GM15510 (cell line): ENCODE data around the gene C1QB.

Source experiments
- POLR2A ChIP-seq: IDR thresholded peaks from 3 replicates; pipeline ENCODE4 v1.6.1; 2011; ENCODE audit warnings: borderline replicate concordance; ENCODE audit not compliant: insufficient read length; ENCODE audit errors: extremely low read depth

The C1QB gene, protein sequence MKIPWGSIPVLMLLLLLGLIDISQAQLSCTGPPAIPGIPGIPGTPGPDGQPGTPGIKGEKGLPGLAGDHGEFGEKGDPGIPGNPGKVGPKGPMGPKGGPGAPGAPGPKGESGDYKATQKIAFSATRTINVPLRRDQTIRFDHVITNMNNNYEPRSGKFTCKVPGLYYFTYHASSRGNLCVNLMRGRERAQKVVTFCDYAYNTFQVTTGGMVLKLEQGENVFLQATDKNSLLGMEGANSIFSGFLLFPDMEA

DNA sequence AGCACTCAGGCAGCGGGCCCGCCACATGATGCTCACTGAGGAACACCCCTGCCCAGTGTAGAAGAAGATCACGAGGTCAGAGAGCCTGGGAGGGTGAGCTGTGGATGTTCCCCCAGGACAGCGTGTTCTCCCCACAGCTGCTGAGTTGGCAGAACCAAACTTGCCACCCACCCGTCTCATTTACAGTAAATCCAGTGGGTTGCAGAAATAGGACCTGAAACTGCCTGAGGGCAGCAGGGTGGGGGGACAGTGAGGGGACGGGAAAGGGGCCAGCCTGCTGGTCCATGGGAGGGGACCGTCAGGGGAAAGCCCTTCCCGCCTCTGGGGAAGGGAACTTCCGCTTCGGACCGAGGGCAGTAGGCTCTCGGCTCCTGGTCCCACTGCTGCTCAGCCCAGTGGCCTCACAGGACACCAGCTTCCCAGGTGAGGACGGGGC is at the start of gene C1QB:
C1QB (plus strand) TSS at position 356 of the 436 bp plus-strand sequence. CDS start 6,227 bp downstream, outside the sequence.
- no peak for TF ChIP-seq POLR2A

DNA sequence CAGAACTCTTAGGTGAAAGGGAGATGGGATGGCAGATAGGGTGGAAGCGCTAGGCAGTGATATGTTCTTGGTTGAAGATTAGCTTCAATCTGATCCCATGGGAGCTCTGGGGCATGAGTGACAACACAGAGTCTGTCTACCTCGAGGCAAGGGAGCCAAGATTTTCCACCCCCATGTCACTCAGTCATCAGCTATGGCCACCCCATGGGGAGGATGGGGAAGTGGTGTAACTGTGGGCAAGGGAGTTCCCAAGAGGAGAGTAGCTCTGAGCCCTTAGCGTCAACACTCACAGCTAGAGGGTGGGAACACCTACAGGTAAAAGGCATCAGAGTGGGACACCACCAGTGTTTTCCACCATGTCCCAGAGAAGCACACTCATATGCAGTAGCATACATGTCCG is 46.9 kb upstream of the C1QB start:
- TF ChIP-seq POLR2A, result no peak

DNA sequence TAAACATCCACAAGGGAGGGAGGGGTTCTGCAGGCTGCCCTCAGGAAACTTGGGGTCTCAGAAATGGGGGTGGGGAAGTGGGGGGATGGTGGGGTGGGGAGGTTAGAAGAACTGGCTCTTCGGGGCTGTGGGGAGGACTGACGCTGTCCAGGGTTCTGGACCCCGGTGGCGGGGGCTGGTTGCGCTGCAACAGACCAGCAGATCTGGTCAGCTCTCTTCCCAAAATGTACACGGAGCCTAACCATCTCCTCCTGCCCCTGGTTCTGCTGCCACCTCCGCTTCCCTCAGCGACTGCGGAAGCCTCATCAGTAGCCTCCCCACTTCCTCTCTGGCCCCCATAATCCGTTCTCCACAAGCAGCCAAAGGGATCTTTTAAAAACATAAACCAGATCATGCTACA is 45.9 kb upstream of the C1QB start:
- no peak for TF ChIP-seq POLR2A

DNA sequence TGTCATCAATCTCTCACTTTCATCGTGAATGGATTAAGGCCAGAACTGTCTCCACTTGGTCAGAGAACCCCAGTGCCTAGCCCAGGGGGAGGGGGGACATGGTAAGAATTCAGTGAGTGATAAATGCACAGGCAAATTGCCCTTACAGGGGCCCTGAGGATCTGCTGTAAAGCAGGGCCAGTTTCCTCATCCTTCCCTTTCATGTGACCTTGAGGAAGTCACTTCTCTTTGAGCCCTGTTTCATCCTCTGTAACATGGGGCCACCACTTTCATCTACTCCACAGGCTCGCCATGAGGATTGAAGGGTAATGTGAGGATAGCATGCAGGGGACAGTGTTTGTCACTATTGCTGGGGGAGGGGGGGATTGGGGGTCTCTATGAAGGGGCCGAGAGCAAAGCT is 44.7 kb upstream of the C1QB start:
- no peak for TF ChIP-seq POLR2A

DNA sequence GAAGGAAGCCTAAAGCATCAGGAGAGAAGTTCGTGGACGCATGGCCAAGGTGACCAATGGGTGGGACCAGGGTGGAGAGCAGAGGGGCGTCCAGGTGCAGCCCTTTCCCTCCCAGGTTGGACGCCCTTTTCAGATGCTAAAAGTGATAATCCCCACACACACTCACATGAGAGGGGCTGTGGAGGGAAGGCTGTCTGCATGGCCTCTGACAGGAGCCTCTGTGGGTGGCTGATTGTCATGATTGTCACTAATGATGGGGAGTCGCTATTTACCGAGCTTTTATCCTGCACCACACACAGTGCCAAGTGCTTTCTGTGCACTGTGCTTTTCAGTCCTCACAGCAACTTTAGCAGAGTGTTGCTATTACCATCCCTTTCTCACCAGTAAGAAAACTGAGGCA is 43.7 kb upstream of the C1QB start:
- no peak for TF ChIP-seq POLR2A

DNA sequence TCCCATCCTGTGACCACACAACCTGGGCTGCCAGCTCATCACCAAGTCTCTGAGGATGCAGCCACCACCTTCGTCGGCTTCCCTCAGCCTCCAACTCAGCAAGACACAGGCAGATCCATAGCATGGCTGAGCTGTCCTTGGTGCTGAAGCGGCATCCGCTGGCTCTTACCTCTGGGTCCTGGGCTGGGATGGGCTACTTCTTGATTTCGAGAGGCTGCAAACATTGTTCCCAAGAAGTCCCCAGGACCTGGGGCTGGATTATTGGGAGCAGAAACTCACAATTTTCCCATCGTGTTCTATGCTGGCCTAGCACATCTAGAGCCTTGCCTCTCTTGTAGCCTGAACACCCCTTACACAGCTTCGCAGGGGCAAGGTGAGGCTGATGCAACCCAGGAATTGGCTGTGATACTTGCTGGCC is 41.5 kb upstream of the C1QB start:
- TF ChIP-seq POLR2A, result no peak

DNA sequence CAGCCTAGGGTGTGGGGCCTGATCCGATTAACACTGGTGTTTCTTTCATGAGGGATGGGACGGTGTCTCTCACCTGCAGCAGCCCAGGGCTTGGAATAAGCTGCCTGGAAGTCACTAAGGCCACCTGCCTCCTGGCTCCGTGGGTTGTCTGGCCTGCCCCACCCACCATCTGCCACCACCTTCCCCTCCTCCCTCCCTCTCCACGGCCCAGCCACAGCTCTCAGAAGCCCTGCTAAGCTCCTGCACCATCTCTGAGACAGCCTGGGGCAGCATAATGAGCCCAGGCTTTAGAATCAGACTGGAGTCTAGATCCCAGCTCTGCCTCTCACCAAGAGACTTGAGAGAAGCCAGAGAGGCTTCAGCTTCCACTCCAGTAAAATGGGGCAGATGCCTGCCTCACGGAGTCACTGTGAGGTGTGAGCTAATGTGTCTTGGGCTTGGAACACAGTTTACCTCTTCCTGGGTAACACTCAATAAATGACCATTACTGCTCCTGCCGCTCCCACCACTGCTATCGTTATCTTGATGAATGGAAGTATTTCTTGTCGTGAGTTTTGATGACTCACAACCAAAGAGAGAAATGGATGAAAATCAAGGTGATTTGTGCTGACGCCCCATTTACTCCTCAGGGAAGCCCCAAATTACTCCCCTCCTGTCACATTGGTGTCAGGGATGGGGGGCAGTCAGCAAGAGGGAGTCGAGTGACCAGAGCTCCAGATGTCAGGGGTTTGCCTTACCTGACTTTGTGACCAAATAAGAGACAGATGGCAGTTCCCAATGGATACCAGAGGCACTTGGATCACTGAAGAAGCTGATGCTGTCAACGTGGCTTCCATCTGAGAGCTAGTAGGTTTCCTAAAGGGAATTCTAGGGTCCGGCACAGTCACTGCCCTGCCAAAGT is 40.1 kb upstream of the C1QB start:
- no peak for TF ChIP-seq POLR2A

DNA sequence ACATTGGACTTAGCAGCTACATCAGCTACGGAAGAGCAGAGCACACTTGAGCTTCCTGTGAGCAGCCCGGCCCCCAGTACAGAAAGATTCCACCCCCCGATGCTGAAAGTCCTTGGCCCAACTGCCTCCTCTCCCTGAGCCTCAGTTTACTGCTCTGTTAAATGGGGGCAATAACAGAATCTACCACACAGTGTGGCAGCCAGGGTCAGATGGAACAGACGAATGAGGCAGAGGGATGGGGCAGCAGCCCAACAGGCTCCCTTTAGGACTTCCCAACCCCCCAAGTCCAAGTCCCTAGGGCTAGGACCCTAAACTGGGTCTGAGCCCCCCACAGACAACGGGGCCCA is 39.5 kb upstream of the C1QB start:
- no peak for TF ChIP-seq POLR2A

DNA sequence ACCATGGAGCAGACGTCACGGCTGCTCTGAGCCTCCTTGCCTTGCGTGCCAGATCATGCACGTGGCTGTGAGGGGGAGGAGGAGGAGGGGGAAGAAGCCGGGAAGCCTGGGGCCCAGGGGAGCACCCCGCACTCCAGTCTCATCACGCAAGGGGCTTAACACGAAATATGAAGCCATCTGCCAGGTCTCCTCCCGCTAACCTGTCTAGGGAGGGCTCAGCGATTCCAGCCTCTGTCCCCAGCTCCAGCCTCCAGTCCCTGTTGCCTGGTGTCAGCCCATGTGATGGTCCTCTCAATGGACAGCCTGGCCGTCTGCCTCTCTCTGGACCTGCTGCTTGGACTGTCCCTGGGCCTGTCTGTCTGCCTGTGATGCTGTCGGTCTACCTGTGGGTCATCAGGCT is 39.1 kb upstream of the C1QB start:
- TF ChIP-seq POLR2A, result no peak

DNA sequence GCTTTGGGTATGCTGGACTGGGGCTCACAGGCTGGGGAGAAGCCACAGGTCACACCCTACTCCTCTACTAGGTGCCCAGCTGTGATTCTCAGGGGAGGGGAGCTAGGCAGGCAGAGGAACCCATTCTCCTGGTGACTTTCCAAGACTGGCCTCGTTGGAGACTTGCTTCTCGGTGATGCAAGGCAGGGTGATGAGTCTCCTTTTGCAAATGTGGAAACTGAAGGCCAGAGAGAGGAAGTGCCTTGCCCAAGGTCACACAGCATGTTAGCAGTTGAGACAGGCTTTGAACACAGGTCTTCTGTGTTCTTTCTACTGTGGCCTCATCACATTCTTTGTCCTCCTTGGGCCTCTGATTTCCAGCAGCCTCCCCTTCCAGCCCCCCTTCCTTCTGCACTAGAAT is 37.1 kb upstream of the C1QB start:
- no peak for TF ChIP-seq POLR2A

DNA sequence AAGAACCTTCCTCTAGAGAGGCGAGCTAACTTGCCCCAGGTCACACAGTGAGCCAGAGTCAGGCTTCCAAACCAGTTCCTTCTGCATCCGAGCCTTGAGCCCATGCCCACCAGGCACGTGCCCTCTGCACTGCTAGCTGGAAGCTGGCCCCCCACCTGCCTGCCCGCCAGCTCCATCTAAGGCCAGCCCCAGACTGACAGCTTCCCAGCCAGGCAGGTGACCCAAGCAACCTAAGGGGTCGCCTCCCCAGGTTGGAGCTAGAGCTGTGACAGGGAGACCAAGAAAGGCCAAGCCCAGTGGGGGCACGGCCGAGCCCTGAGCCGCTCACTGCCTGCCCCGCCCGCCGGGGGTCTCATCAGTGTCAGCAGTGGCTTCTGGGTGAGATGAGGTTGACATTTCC is 36.5 kb upstream of the C1QB start:
- TF ChIP-seq POLR2A, result no peak

DNA sequence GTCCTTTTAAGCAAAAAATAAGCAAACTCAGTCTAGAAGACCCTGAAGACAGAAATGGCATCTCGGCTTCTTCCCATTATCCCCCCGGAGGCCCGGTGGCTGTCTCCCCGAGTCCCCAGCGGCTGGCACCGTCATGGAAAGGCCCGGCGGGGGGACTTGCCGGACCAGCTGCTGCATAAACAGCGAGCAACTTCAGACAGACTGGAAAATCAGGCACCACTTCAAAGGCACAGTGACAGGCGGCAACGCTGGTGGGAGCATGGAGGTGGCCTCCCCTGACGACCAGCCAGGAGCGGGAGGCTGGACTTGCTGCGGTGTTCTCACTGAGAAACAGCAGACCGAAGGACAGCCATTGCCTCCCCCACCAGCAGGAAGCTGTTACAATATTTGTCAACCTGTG is 35.0 kb upstream of the C1QB start:
- no peak for TF ChIP-seq POLR2A

DNA sequence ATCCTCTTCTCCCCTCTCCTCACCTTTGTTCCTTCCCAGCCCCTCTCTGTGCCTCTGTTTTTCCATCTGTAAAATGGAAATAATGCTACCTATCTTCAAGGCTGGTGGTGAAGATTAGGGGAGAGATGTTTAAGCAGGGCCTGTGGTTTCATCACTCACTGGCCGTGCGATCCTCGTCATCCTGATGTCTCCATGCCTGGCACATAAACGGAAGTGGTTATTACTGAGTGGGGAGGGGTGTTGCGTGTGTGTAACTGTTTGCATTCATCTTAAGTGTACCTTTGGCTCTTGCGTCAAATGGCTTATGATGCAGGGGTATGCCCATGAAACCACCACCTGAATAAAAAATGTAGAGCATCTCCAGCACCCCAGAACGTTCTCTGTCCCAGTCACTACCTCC is 33.8 kb upstream of the C1QB start:
- TF ChIP-seq POLR2A, result no peak

DNA sequence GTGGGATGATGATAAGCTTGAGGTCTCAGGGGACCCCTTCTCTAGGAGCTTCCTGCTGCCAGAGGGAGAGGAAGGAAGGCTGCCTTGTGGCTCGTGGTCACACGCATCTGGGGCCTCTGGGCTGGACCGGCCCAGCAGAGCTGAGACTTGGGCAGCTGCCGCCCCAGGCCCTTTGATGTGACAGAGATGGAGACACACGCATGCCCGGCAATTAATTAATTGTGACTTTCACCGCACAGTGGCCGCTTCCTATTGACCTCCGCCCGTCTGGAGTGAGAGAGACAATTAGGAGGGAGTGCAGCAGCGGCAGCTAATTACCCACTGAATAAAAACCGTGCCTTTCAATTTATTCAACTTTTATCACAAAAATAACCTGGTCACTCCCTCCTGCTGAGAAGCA is 33.2 kb upstream of the C1QB start:
- no peak for TF ChIP-seq POLR2A

DNA sequence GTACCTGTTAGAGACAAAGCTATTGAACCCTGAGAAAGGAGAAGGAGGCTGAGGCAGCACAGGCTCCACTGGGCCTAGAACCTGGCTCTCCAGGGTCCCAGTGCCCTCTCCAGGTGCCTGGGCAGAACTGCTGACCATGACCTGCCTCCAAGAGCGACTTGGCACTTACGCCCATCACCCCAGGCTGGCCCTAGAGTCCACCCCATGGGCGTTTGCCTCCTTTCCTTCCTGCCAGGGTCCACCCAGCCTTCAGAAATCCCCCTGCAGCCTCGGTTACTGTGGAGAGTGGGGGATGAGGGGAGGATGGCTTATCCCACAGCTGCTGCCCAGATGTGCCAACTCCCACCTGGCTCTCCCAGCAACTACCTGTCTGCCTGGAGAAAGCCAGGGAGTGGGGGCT is 31.3 kb upstream of the C1QB start:
- no peak for TF ChIP-seq POLR2A
